GM18502 (cell line): Measurements from ENCODE around the gene TRIP13.
"Not testable (repeated sequence)": the region's sequence is repeated elsewhere in the genome, so short reads cannot be mapped to it uniquely, and the experiment has no call there.

Experiments
- ATAC-seq: cut with Tn5 transposase; IDR thresholded peaks from one replicate; pipeline ENCODE4 v1.9.1; 2021; ENCODE audit warnings: mild to moderate bottlenecking; ENCODE audit not compliant: unreplicated experiment, poor library complexity

Gene TRIP13

GRCh38 chr5:915946-916345, 23.3 kb downstream of the TRIP13 start:
- no peak for ATAC-seq

GRCh38 chr5:916441-917293, 24.0 kb downstream of the TRIP13 start:
- ATAC-seq = no peak

- not testable (repeated sequence) for ATAC-seq
Measured at GRCh38 chr5:918717-919116, 26.0 kb downstream of the TRIP13 start.

DNA sequence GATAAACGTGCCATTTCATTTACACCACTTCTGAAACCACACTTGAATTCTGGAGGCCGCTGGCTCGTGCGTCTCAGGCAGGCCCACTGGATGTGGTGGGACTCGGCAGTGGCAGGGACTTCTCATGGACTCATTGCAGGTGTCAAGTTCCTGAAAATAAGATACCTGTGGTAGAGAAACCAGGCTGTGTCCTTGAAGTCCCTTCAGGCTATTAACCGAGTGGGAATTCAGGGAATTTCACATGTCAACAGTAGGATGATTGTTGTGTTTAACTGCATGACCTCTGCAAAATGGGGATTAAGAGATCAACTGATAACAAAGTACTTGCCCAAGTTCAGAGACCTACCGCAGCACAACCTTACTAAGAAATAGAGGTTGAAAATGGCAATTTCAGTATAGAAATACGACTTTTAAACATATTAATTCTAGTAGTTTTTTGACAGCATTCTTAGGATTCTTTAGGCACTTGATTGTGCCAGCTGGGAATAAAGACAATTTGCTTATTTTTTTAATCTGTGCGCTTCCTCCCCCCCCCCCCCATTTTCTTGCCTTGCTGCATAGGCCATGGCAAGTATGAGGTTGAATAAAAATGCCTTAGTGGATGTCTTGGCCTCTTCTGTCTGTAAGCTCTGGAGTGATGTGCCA, 26.8 kb downstream of the TRIP13 start:
- ATAC-seq = no peak

DNA sequence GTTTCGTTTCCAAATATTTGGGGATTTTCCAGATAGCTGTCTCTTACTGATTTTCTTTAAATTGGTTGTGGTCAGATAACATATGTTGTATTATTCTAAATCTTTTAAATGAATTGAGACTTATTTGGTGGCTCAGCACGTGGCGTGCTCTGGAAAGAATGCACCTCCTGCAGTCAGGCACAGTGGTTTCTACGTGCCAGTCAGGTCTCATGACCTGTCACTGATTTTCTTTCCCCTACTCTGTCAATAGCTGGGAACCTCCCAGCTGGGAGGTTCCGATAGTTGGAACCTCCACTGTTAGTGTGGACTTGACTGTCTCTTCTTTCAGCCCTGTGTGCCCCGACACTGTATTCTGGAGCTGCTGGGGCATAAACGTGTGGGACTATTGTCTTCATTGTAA, 27.6 kb downstream of the TRIP13 start:
- no peak for ATAC-seq

DNA sequence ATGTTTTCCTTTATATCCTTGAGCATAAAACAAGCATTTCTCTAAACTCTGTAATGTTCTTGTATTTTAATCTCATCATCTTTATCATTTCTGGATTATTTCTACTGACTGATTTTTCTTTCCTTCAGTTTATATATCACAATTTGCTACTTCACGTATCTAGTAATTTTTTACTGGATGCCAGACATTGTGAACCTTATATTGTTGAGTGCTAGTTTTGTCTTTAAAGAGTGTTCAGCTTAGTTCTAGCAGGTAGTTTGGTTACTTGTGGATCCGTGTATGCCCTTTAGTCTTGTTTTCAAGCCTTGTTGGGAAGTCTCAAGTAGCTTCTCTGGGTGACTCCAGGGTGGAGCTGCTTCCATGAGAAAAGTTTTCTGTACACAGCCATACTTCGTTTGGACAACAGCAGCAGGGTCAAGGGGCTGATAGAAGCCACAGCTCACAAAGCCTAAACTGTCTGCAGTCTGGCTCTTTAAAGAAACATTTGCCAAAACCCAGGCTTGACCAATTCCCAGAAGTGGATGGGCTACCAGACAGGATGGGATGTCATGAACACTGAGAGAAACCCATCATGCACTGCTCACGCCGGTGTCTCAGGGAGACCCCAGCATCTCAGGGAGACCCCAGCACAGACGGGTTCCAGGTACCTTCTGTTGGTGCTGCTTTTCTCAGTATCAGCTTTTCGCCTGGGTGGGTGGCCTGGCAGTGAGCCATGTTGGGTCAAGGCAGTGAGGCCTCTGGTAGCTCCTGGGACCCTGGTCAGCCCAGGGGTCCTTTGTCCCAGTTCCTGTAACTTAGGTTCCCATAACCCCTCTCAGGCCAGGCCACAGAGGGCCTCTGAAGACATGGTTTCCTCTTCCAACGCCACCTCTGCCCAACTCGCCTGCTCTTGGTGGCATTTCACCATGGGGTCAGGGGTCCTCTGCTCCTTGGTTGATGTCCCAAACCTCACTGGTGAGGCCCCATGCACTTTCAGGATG, 29.1 kb downstream of the TRIP13 start:
- ATAC-seq = no peak

- ATAC-seq = no peak
Measured at GRCh38 chr5:922436-923280, 30.0 kb downstream of the TRIP13 start.

DNA sequence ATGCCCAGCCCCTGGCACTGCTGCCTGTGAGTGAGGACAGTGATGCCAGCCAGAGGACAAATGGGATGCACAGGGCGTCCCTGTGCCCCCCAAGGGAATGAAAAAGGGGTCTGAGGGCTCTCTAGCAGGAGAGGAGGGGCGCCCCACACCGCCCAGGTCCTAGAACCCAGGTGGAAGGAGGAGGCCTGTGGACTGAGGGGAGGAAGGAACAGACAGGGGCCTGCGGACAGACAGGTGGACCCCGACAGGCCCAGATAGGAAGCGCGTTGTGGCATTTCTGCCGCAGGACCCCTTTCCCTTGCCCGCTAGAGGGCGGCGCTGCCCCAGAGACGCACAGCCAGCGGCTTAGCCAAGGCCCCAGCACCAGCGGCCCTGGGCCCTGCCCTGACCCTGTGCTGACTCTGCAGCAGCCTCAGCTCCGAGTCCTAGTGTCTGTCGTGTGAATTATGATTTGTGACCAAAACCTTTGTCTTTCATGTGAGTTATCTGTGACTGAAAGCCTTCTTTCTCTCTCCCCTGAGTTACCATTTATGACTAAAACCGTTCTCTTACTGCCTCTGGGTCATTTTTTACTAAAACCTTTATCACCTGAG, 30.7 kb downstream of the TRIP13 start:
- ATAC-seq = peak; percentile 81

GRCh38 chr5:926417-927171, 33.9 kb downstream of the TRIP13 start:
- ATAC-seq = no peak

DNA sequence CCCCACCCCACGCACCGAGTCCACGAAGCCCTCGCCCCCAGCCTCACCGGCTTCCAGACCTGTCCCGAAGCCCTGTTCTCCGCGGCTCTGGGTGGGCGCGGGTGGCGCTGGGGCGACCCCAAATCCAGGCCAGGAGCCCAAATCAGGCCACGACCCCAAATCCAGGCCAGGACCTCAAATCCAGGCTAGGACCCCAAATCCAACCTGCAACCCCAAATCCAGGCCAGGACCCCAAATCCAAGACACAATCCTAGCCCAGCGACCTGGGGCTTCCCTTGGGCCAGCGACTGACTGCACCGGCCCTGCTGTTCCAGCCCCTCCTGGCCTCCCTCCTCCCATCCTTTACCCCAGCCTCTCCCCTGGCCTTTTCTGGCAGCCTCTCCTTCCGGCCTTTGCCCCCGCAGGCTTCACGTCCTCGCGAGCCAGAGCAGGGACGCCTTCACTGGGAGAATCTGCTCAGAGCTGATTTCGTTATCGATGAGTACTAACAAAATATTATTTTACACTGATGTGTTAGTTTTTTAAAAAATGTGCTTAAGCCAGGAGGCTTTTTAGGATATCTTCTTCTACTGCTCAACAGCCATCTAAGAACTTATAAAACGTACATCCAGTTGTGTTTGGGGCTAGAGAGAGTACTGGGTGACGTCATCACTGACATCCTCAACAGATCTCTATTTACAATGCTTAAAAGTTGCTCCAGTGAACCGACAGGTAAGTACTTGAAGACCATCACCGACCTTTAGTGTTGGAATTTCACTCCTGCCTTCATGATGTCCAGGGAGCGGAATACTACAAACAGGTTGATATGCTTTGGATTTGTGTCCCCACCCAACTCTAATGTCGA, 34.7 kb downstream of the TRIP13 start:
- ATAC-seq = no peak

GRCh38 chr5:929182-929581, 36.5 kb downstream of the TRIP13 start:
- not testable (repeated sequence) for ATAC-seq

GRCh38 chr5:929596-929995, 36.9 kb downstream of the TRIP13 start:
- ATAC-seq = no peak

DNA sequence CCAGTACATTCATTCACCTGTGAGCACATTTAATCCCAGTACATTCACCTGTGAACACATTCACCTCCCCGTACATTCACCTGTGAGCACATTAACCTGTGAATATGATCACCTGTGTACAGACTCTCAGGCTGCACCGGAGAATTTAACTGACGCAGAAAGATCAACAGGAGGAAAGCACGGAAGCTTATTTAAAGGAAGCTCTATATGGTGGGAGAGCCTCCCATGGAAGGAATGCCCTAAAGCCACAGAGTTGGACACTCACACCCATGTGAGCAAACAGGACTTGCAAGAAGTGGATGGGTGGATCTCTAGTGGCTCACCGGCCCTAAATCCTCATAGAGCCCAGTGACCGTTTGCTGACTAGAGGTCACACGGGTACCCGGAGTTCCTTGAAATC, 38.2 kb downstream of the TRIP13 start:
- ATAC-seq = no peak

- no peak for ATAC-seq
Measured at GRCh38 chr5:931570-932145, 39.0 kb downstream of the TRIP13 start.

DNA sequence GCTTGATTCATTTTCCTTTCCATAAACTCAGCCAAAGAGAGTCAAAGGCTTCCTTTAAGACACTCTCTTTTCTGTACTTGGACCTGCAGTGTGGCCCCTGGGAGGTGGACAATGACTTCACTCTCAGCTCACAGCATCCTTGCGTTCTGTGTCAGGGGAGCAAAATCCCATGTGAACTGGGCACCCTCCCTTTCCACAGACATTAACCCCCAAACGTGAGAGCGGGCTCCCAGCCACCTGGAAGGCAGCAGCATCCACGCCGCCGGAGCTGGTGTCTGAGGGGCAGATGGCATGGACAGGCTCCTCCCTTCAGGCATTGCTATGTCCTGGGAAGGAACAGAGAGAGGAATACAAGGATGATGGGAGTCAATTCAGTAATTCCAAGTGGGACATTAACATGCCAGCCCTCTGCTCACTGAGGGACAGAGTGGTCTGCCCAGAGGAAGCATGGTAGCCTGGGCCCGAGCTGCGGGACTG, 39.5 kb downstream of the TRIP13 start:
- ATAC-seq = no peak

DNA sequence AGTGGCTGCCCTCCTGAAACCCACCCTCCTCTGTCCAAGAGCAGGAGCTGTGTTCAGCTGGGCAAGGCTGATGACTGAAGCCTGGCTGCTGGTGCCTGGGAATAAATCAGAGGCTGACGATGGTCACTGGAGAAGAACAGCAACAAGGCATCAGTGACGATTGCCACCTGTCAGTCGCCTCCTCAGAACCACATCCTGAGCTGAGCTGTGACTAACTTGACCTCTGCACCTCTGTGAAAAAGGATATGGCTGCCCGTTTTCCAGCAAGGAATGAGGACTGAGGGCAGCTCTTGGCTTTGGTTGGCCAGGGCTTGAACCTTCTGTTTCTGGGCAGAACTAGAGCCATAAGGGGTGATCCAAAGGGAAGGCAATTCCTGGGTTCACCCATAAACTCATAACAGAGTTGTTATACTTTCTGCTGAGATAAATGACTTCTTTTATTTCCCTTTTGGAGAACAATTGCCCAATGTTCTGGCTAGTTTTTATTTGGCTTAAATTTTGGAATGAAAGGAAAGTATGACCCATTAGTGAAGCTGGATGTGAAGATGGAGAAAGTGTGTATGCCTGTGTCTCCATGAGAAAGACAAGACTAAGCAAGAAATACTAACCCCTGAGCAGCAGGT, 40.1 kb downstream of the TRIP13 start:
- ATAC-seq = no peak
